GM12878 (cell line): Measurements from ENCODE around the gene CNPY1. TPM values are rescaled to one million over a fixed set of nuclear protein-coding genes. Genes with fewer than 3 reads are reported as not detected.
A peak's percentile ranks its signal among the peaks of the same experiment; 100 is the strongest.

ENCODE experiments used
- ATAC-seq: fragments of 200-7000 bp; cut with Tn5 transposase; 3 replicates; pipeline ENCODE4 v1.9.1; 2020; ENCODE audit warnings: mild to moderate bottlenecking, moderate library complexity
- BruUV-seq: library from RNA; stranded (reverse); fragments of 400-500 nt; replicated peaks from 2 replicates; lab custom pipeline; 2021; lab: Mats Ljungman, UMichigan
- CTCF ChIA-PET: fragments of 300-600 bp; sonication (Branson Sonifier 250); formaldehyde crosslinking; extraction: SDS; loops from one replicate; lab custom pipeline; 2021; ENCODE audit warnings: inconsistent platforms; lab: Yijun Ruan, JAX
- POLR2A ChIA-PET: fragments of 350-600 bp; formaldehyde crosslinking; extraction: SDS; loops from one replicate; lab custom pipeline; 2021; ENCODE audit warnings: inconsistent platforms; lab: Charles Lee
- RAD21 ChIA-PET: fragments of 300-600 bp; sonication (Branson Sonifier 250); formaldehyde crosslinking; loops from one replicate; lab custom pipeline; 2023; ENCODE audit warnings: antibody characterized with exemption; ENCODE audit not compliant: unreplicated experiment; lab: Charles Lee
- SMC1A ChIA-PET: fragments of 300-600 bp; sonication (Branson Sonifier 250); formaldehyde crosslinking; loops from one replicate; lab custom pipeline; 2023; ENCODE audit not compliant: unreplicated experiment, uncharacterized antibody; lab: Charles Lee
- DNase-seq: peaks from one replicate; pipeline ENCODE4 v3.0.0-alpha.2; 2011; ENCODE audit warnings: low read depth, low spot score
- FAIRE-seq: peaks from 3 replicates; lab custom pipeline; 2011; peaks lifted over from hg19 to GRCh38; lab: Jason Lieb, UNC
- H2AFZ ChIP-seq: 2 replicates; pipeline ENCODE4 v1.6.0; 2011; ENCODE audit warnings: low read depth, low read length, control low read depth; ENCODE audit not compliant: control insufficient read depth
- H3K27ac ChIP-seq: 2 replicates; pipeline ENCODE4 v1.5.1; 2011; ENCODE audit warnings: control low read depth; ENCODE audit not compliant: control insufficient read depth, insufficient read depth
- H3K27me3 ChIP-seq, 2 experiments: replicated peaks in 1 of 2; 2 replicates each; pipeline versions ENCODE4 v1.6.0 to v1.6.1; 2011; ENCODE audit warnings: low read length in 1 of 2; ENCODE audit not compliant: control insufficient read depth in 2 of 2, insufficient read depth in 2 of 2
- H3K36me3 ChIP-seq, 2 experiments: 2 replicates each; pipeline ENCODE4 v1.5.1; 2011; ENCODE audit warnings: low read length in 1 of 2; ENCODE audit not compliant: control insufficient read depth in 2 of 2, insufficient read depth in 2 of 2
- H3K4me1 ChIP-seq: 2 replicates; pipeline ENCODE4 v1.6.1; 2011; ENCODE audit warnings: mild to moderate bottlenecking, low read length, moderate library complexity, mixed read lengths; ENCODE audit not compliant: control insufficient read depth, insufficient read depth
- H3K4me2 ChIP-seq: 2 replicates; pipeline ENCODE4 v1.6.0; 2011; ENCODE audit warnings: control low read depth; ENCODE audit not compliant: control insufficient read depth, insufficient read depth
- H3K4me3 ChIP-seq: fragments of 200-600 bp; sonication (generic); 2 replicates; pipeline ENCODE4 v1.5.1; 2016
- H3K79me2 ChIP-seq: 2 replicates; pipeline ENCODE4 v1.6.0; 2011; ENCODE audit warnings: low read length; ENCODE audit not compliant: control insufficient read depth, insufficient read depth
- H3K9ac ChIP-seq: 2 replicates; pipeline ENCODE4 v1.8.0; 2011; ENCODE audit warnings: low read length, control low read depth, mixed read lengths; ENCODE audit not compliant: control insufficient read depth, insufficient read depth
- H3K9me3 ChIP-seq: replicated peaks from 3 replicates; pipeline ENCODE4 v1.5.1; 2011; ENCODE audit warnings: mild to moderate bottlenecking, low read length; ENCODE audit not compliant: control insufficient read depth, insufficient read depth
- H4K20me1 ChIP-seq: 2 replicates; pipeline ENCODE4 v1.6.0; 2011; ENCODE audit not compliant: control insufficient read depth, insufficient read depth
- ATF3 ChIP-seq: IDR thresholded peaks from 2 replicates; pipeline ENCODE4 v1.6.1; 2011; ENCODE audit warnings: low read depth, mild to moderate bottlenecking, low read length, moderate library complexity, borderline replicate concordance; ENCODE audit errors: extremely low read depth
- CUX1 ChIP-seq: IDR thresholded peaks from 2 replicates; pipeline ENCODE4 v1.6.1; 2012; ENCODE audit warnings: improper control_type of control experiment, low read depth, low read length; ENCODE audit not compliant: insufficient replicate concordance
- ESRRA ChIP-seq: IDR thresholded peaks from 2 replicates; pipeline ENCODE4 v1.6.1; 2012; ENCODE audit warnings: mild to moderate bottlenecking, low read length, improper control_type of control experiment
- FOXM1 ChIP-seq: IDR thresholded peaks from 2 replicates; pipeline ENCODE4 v1.6.1; 2012; ENCODE audit warnings: low read depth, mild to moderate bottlenecking, inconsistent platforms, low read length, moderate library complexity
- GATAD2B ChIP-seq: fragments of 450-650 bp; conservative IDR thresholded peaks from 2 replicates; pipeline ENCODE4 v1.6.1; 2017; ENCODE audit warnings: low read depth, mild to moderate bottlenecking, moderate library complexity
- HDAC6 ChIP-seq: fragments of 200-600 bp; sonication (generic); IDR thresholded peaks from one replicate; pipeline ENCODE4 v1.8.0; 2017; ENCODE audit warnings: antibody characterized with exemption; ENCODE audit not compliant: unreplicated experiment
- KLF5 ChIP-seq: fragments of 450-650 bp; IDR thresholded peaks from 2 replicates; pipeline ENCODE4 v1.6.1; 2014; ENCODE audit warnings: mild to moderate bottlenecking; ENCODE audit not compliant: partially characterized antibody
- NBN ChIP-seq: fragments of 450-650 bp; IDR thresholded peaks from 2 replicates; pipeline ENCODE4 v1.6.1; 2016
- SIN3A ChIP-seq: IDR thresholded peaks from 2 replicates; pipeline ENCODE4 v1.6.1; 2012; ENCODE audit warnings: low read depth, low read length, improper control_type of control experiment
- SMARCA5 ChIP-seq: fragments of 450-650 bp; IDR thresholded peaks from 2 replicates; pipeline ENCODE4 v1.6.1; 2017; ENCODE audit warnings: mild to moderate bottlenecking
- TCF7 ChIP-seq: IDR thresholded peaks from 2 replicates; pipeline ENCODE4 v1.6.1; 2014; ENCODE audit warnings: antibody characterized with exemption, borderline replicate concordance
- ZNF217 ChIP-seq: fragments of 450-650 bp; IDR thresholded peaks from 2 replicates; pipeline ENCODE4 v1.6.1; 2017; ENCODE audit warnings: antibody characterized with exemption, mild to moderate bottlenecking
- WGBS: methylation state at CpG from one replicate; pipeline ENCODE4 v1.1.6; 2016; ENCODE audit warnings: low lambda C conversion rate; ENCODE audit not compliant: insufficient replicate concordance, insufficient coverage; ENCODE audit errors: missing lambda C conversion rate; 5-methylcytosine and 5-hydroxymethylcytosine counted together
- in situ Hi-C: fragments of 300-500 bp; cut with MboI; formaldehyde crosslinking; loops from 9 replicates; pipeline ENCODE4 v1.14.3; 2018; ENCODE audit warnings: mixed read lengths
- intact Hi-C: fragments of 100-400 bp; cut with micrococcal nuclease; formaldehyde crosslinking; loops from one replicate; pipeline ENCODE4 v1.14.2; 2022; ENCODE audit not compliant: unreplicated experiment
- polyA plus RNA-seq, 11 experiments: library from polyadenylated mRNA; depleted of rRNA in 4 of 11; unstranded in 6 of 11; stranded (reverse) in 5 of 11; fragments of >200 nt; fragmentation: Nextera tagmentation in 4 of 11; fragmentation: Illumina TruSeq in 1 of 11; extraction: Ambion mirVana in 4 of 11; extraction: Trizol in 1 of 11; gene quantifications; 1 replicate in 1 of 11; 2 replicates in 10 of 11; pipeline versions ENCODE4 v1.2.1 to v1.2.3, GENCODE V29; 2011 to 2016; ENCODE audit warnings: inconsistent platforms in 2 of 11, missing spikeins in 2 of 11, low read depth in 1 of 11
- total RNA-seq, 4 experiments: library from RNA; depleted of rRNA in 3 of 4; stranded (reverse); fragments of >200 nt in 3 of 4; fragmentation: Illumina TruSeq in 1 of 4; extraction: Trizol in 1 of 4; gene quantifications; 2 replicates each; pipeline versions ENCODE4 v1.2.1 to v1.2.3, GENCODE V29; 2013 to 2021
- TF ChIP-seq, protein P1 (sequence below): fragments of 450-650 bp; IDR thresholded peaks from 2 replicates; pipeline ENCODE4 v1.6.1; 2017; ENCODE audit warnings: mild to moderate bottlenecking, moderate library complexity

Gene CNPY1
- total and polyA plus RNA-seq, 10 of the 15 experiments (the other 5 are each of a cell fraction or from before 2014, with no cell fraction given): not detected

DNA sequence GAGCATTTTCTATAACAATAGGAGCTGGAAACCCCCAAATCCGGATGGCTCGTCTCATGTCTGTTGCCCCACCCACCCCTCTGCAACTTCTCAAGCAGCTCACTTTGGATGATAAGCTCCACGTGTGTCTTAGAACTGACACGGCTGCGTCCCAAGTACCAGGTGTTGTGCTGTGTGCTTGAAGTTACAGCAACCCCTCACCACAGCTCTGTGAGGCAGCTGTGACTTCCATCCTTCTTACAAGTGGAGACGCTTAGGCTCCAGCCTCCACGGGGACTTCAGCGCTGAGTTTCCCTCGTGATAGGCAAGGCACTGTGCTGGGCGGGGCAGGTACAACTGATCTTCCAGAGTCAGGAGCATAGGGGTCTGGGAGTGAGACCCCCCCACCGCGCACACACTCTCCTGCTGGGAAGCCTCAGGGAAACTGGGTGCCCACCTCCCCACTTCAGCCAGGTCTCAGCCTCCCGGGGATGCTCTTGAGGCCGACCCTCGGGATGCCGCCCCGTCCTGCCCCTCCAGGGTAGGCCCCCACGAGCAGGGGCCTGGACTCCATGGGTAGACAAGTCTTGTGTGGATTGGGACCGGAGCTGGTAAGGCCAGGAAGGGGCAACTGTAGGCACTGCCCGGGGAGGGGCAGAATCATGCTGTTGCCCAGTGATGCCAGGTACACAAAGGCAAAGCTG lies 57.1 kb downstream of the CNPY1 start:
- intact Hi-C loops: no loop called here
- no peak overlapping the region for H3K4me3 ChIP-seq
- no peak overlapping the region for H3K27ac ChIP-seq
- in situ Hi-C loops: no loop called here
- H3K79me2 ChIP-seq: no peaks in the 10 kb centered on the region
- no peaks in the 10 kb centered on the region for H4K20me1 ChIP-seq
- ATAC-seq (peak; percentile 59), FAIRE-seq (no peak), DNase-seq (no peak)
- no peaks in the 10 kb centered on the region for H3K27me3 ChIP-seq
- ChIA-PET POLR2A (no interaction called here), SMC1A (no interaction called here), CTCF (no interaction called here), RAD21 (no interaction called here)
- H3K4me2 ChIP-seq: no peak overlapping the region
- no peak overlapping the region for H3K9ac ChIP-seq
- TF ChIP-seq HDAC6 (no peak), NBN (no peak), FOXM1 (no peak), CUX1 (no peak), ZNF217 (no peak), TCF7 (no peak), ATF3 (no peak), SIN3A (no peak), ESRRA (no peak), GATAD2B (no peak), SMARCA5 (no peak), KLF5 (no peak)
- TF ChIP-seq, protein P1, sequence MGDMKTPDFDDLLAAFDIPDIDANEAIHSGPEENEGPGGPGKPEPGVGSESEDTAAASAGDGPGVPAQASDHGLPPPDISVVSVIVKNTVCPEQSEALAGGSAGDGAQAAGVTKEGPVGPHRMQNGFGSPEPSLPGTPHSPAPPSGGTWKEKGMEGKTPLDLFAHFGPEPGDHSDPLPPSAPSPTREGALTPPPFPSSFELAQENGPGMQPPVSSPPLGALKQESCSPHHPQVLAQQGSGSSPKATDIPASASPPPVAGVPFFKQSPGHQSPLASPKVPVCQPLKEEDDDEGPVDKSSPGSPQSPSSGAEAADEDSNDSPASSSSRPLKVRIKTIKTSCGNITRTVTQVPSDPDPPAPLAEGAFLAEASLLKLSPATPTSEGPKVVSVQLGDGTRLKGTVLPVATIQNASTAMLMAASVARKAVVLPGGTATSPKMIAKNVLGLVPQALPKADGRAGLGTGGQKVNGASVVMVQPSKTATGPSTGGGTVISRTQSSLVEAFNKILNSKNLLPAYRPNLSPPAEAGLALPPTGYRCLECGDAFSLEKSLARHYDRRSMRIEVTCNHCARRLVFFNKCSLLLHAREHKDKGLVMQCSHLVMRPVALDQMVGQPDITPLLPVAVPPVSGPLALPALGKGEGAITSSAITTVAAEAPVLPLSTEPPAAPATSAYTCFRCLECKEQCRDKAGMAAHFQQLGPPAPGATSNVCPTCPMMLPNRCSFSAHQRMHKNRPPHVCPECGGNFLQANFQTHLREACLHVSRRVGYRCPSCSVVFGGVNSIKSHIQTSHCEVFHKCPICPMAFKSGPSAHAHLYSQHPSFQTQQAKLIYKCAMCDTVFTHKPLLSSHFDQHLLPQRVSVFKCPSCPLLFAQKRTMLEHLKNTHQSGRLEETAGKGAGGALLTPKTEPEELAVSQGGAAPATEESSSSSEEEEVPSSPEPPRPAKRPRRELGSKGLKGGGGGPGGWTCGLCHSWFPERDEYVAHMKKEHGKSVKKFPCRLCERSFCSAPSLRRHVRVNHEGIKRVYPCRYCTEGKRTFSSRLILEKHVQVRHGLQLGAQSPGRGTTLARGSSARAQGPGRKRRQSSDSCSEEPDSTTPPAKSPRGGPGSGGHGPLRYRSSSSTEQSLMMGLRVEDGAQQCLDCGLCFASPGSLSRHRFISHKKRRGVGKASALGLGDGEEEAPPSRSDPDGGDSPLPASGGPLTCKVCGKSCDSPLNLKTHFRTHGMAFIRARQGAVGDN: no peak
- no peaks in the 10 kb centered on the region for H3K36me3 ChIP-seq
- no TSS peak for BruUV-seq
- 56% methylated on average over 20 of the region's 20 CpGs for WGBS
- H3K4me1 ChIP-seq: peaks cover 12% of the 10 kb centered on the region
- no peak overlapping the region for H2AFZ ChIP-seq
- H3K9me3 ChIP-seq: no peaks in the 10 kb centered on the region; the same call in 2 of the 3 replicates
